Stimulated activated naive CD8-positive, alpha-beta T cell treated with anti-CD3 and anti-CD28 coated beads, Interleukin-15, Interleukin-2, amounts not matched to agents 100 ng/mL and 50 ng/mL, for 24 hours (primary cell): Measurements from ENCODE around the gene CHL1.

ENCODE experiments used
- H3K27ac Mint-ChIP-seq: one replicate; pipeline ENCODE4 v1.8.0; 2021; ENCODE audit warnings: mild to moderate bottlenecking, mixed read lengths
- H3K27me3 Mint-ChIP-seq: one replicate; pipeline ENCODE4 v1.8.0; 2021; ENCODE audit warnings: mixed read lengths
- H3K36me3 Mint-ChIP-seq: one replicate; pipeline ENCODE4 v1.8.0; 2021; ENCODE audit warnings: low read depth, mixed read lengths
- H3K4me1 Mint-ChIP-seq: one replicate; pipeline ENCODE4 v1.8.0; 2021; ENCODE audit warnings: low read depth, mixed read lengths
- H3K4me3 Mint-ChIP-seq: one replicate; pipeline ENCODE4 v1.8.0; 2021; ENCODE audit warnings: mild to moderate bottlenecking, mixed read lengths
- H3K9me3 Mint-ChIP-seq: one replicate; pipeline ENCODE4 v1.8.0; 2021; ENCODE audit warnings: mixed read lengths

CHL1 gene

GRCh38 chr3:418239-418929 lies 221.8 kb downstream of the CHL1 start:
- H3K27ac Mint-ChIP-seq, result no peak overlapping the region
- H3K4me3 Mint-ChIP-seq, result no peak overlapping the region
- no peaks in the 10 kb centered on the region for H3K36me3 Mint-ChIP-seq
- H3K4me1 Mint-ChIP-seq, result no peaks in the 10 kb centered on the region
- no peaks in the 10 kb centered on the region for H3K27me3 Mint-ChIP-seq
- no peaks in the 10 kb centered on the region for H3K9me3 Mint-ChIP-seq

GRCh38 chr3:420584-420983 lies 224.0 kb downstream of the CHL1 start:
- Mint-ChIP-seq H3K36me3 (no peaks in the 10 kb centered on the region), H3K4me1 (no peaks in the 10 kb centered on the region), H3K9me3 (no peaks in the 10 kb centered on the region), H3K27ac (no peak overlapping the region), H3K4me3 (no peak overlapping the region), H3K27me3 (no peaks in the 10 kb centered on the region)

- H3K27me3 Mint-ChIP-seq, result no peaks in the 10 kb centered on the region
- no peak overlapping the region for H3K4me3 Mint-ChIP-seq
- no peaks in the 10 kb centered on the region for H3K36me3 Mint-ChIP-seq
- H3K4me1 Mint-ChIP-seq, result no peaks in the 10 kb centered on the region
- peaks cover 3% of the 10 kb centered on the region for H3K9me3 Mint-ChIP-seq
- H3K27ac Mint-ChIP-seq, result no peak overlapping the region
Observed at GRCh38 chr3:425079-425478, 228.5 kb downstream of the CHL1 start.

GRCh38 chr3:426072-426471 lies 229.5 kb downstream of the CHL1 start:
- H3K27ac Mint-ChIP-seq, result no peak overlapping the region

GRCh38 chr3:427128-427527 lies 230.6 kb downstream of the CHL1 start:
- Mint-ChIP-seq H3K9me3 (peaks cover 3% of the 10 kb centered on the region), H3K4me3 (no peak overlapping the region), H3K36me3 (no peaks in the 10 kb centered on the region), H3K27ac (no peak overlapping the region), H3K4me1 (no peaks in the 10 kb centered on the region), H3K27me3 (no peaks in the 10 kb centered on the region)

More at GRCh38 chr3:426072-426471, 229.5 kb downstream of the CHL1 start:
- Mint-ChIP-seq H3K27me3 (no peaks in the 10 kb centered on the region), H3K4me1 (no peaks in the 10 kb centered on the region), H3K9me3 (peaks cover 3% of the 10 kb centered on the region), H3K4me3 (no peak overlapping the region), H3K36me3 (no peaks in the 10 kb centered on the region)

- Mint-ChIP-seq H3K4me3 (no peak overlapping the region), H3K4me1 (no peaks in the 10 kb centered on the region), H3K9me3 (peaks cover 3% of the 10 kb centered on the region), H3K27ac (no peak overlapping the region), H3K36me3 (no peaks in the 10 kb centered on the region), H3K27me3 (no peaks in the 10 kb centered on the region)
Observed at GRCh38 chr3:430186-430585, 233.6 kb downstream of the CHL1 start.

- Mint-ChIP-seq H3K36me3 (no peaks in the 10 kb centered on the region), H3K9me3 (peaks cover 3% of the 10 kb centered on the region), H3K4me3 (no peak overlapping the region), H3K27ac (no peak overlapping the region), H3K4me1 (no peaks in the 10 kb centered on the region), H3K27me3 (no peaks in the 10 kb centered on the region)
Observed at GRCh38 chr3:435161-435560, 238.6 kb downstream of the CHL1 start.

GRCh38 chr3:436053-436452 lies 239.5 kb downstream of the CHL1 start:
- Mint-ChIP-seq H3K27me3 (no peaks in the 10 kb centered on the region), H3K4me1 (no peaks in the 10 kb centered on the region), H3K9me3 (peaks cover 3% of the 10 kb centered on the region), H3K36me3 (no peaks in the 10 kb centered on the region), H3K4me3 (no peak overlapping the region), H3K27ac (no peak overlapping the region)

- Mint-ChIP-seq H3K4me1 (no peaks in the 10 kb centered on the region), H3K27ac (no peak overlapping the region), H3K4me3 (no peak overlapping the region), H3K36me3 (no peaks in the 10 kb centered on the region), H3K9me3 (peaks cover 9% of the 10 kb centered on the region), H3K27me3 (no peaks in the 10 kb centered on the region)
Observed at GRCh38 chr3:440826-441225, 244.3 kb downstream of the CHL1 start.

GRCh38 chr3:445960-446359 lies 249.4 kb downstream of the CHL1 start:
- no peak overlapping the region for H3K27ac Mint-ChIP-seq
- no peaks in the 10 kb centered on the region for H3K36me3 Mint-ChIP-seq
- H3K4me3 Mint-ChIP-seq, result no peak overlapping the region
- no peaks in the 10 kb centered on the region for H3K4me1 Mint-ChIP-seq
- peaks cover 15% of the 10 kb centered on the region for H3K9me3 Mint-ChIP-seq
- no peaks in the 10 kb centered on the region for H3K27me3 Mint-ChIP-seq

- Mint-ChIP-seq H3K27me3 (no peaks in the 10 kb centered on the region), H3K9me3 (peaks cover 9% of the 10 kb centered on the region), H3K27ac (no peak overlapping the region), H3K36me3 (no peaks in the 10 kb centered on the region), H3K4me3 (no peak overlapping the region), H3K4me1 (no peaks in the 10 kb centered on the region)
Observed at GRCh38 chr3:447671-448070, 251.1 kb downstream of the CHL1 start.

GRCh38 chr3:449711-450110 lies 253.1 kb downstream of the CHL1 start:
- H3K4me3 Mint-ChIP-seq, result no peak overlapping the region
- no peaks in the 10 kb centered on the region for H3K4me1 Mint-ChIP-seq

GRCh38 chr3:452221-452620 lies 255.7 kb downstream of the CHL1 start:
- Mint-ChIP-seq H3K9me3 (peaks cover 10% of the 10 kb centered on the region), H3K27ac (no peak overlapping the region), H3K4me3 (no peak overlapping the region), H3K36me3 (no peaks in the 10 kb centered on the region), H3K27me3 (no peaks in the 10 kb centered on the region), H3K4me1 (no peaks in the 10 kb centered on the region)

More at GRCh38 chr3:449711-450110, 253.1 kb downstream of the CHL1 start:
- no peak overlapping the region for H3K27ac Mint-ChIP-seq
- H3K27me3 Mint-ChIP-seq, result no peaks in the 10 kb centered on the region
- H3K36me3 Mint-ChIP-seq, result no peaks in the 10 kb centered on the region
- H3K9me3 Mint-ChIP-seq, result peaks cover 14% of the 10 kb centered on the region

GRCh38 chr3:453106-453505 lies 256.5 kb downstream of the CHL1 start:
- no peaks in the 10 kb centered on the region for H3K36me3 Mint-ChIP-seq
- no peak overlapping the region for H3K27ac Mint-ChIP-seq
- H3K4me1 Mint-ChIP-seq, result no peaks in the 10 kb centered on the region
- H3K27me3 Mint-ChIP-seq, result peaks cover 5% of the 10 kb centered on the region
- no peak overlapping the region for H3K4me3 Mint-ChIP-seq
- peaks cover 10% of the 10 kb centered on the region for H3K9me3 Mint-ChIP-seq

- Mint-ChIP-seq H3K9me3 (peaks cover 5% of the 10 kb centered on the region), H3K27ac (no peak overlapping the region), H3K4me3 (no peak overlapping the region), H3K36me3 (no peaks in the 10 kb centered on the region), H3K4me1 (no peaks in the 10 kb centered on the region), H3K27me3 (peaks cover 5% of the 10 kb centered on the region)
Observed at GRCh38 chr3:454986-455385, 258.4 kb downstream of the CHL1 start.

- Mint-ChIP-seq H3K27me3 (peaks cover 5% of the 10 kb centered on the region), H3K4me1 (no peaks in the 10 kb centered on the region), H3K27ac (no peak overlapping the region), H3K4me3 (no peak overlapping the region), H3K9me3 (peaks cover 7% of the 10 kb centered on the region), H3K36me3 (no peaks in the 10 kb centered on the region)
Observed at GRCh38 chr3:458124-458523, 261.6 kb downstream of the CHL1 start.
